Tibial nerve (tissue), 4 donors: ENCODE data around the gene TFDP2. TPM values are rescaled to one million over a fixed set of nuclear protein-coding genes. Genes with fewer than 3 reads are reported as not detected.
A peak's percentile ranks its signal among the peaks of the same experiment; 100 is the strongest.

Experiments used
- DNase-seq, 2 donors: peaks; one replicate each; pipeline ENCODE4 v3.0.0-alpha.2; 2019; ENCODE audit warnings: low spot score in 2 of 2
- H3K27ac ChIP-seq, 4 donors: fragments of 200-600 bp; sonication (generic) in 3 of 4; one replicate each; pipeline ENCODE4 v1.5.1; 2017 to 2019; ENCODE audit warnings: mild to moderate bottlenecking in 1 of 4
- H3K27me3 ChIP-seq, 2 donors: fragments of 200-600 bp; sonication (generic) in 1 of 2; one replicate each; pipeline versions ENCODE4 v1.5.1 to v1.6.0; 2017 to 2019
- H3K36me3 ChIP-seq, 3 donors: fragments of 200-600 bp; sonication (generic); one replicate each; pipeline ENCODE4 v1.5.1; 2018 to 2019
- H3K4me1 ChIP-seq, 4 donors: fragments of 200-600 bp; sonication (generic) in 3 of 4; one replicate each; pipeline ENCODE4 v1.5.1; 2017 to 2019
- H3K4me3 ChIP-seq, 4 donors: fragments of 200-600 bp; sonication (generic) in 3 of 4; one replicate each; pipeline ENCODE4 v1.5.1; 2017 to 2019; ENCODE audit warnings: mild to moderate bottlenecking in 1 of 4, moderate library complexity in 1 of 4
- H3K9me3 ChIP-seq, 4 donors: fragments of 200-600 bp; sonication (generic) in 3 of 4; one replicate each; pipeline ENCODE4 v1.5.1; 2017 to 2019
- CTCF ChIP-seq, 5 experiments: fragments of 200-600 bp in 3 of 5; fragments of 450-650 bp in 2 of 5; sonication (generic) in 3 of 5; IDR thresholded peaks; one replicate each; pipeline ENCODE4 v1.5.1; 2016 to 2019; ENCODE audit warnings: antibody characterized with exemption in 5 of 5, mild to moderate bottlenecking in 3 of 5, moderate library complexity in 2 of 5
- EP300 ChIP-seq, 2 donors: sonication (generic); formaldehyde crosslinking; IDR thresholded peaks; one replicate each; pipeline ENCODE4 v1.6.1; 2017; ENCODE audit warnings: antibody characterized with exemption in 2 of 2, mild to moderate bottlenecking in 1 of 2
- WGBS, 2 donors: methylation state at CpG; one replicate each; pipeline ENCODE4 v1.1.5; 2018; 5-methylcytosine and 5-hydroxymethylcytosine counted together
- small RNA-seq: library from RNA; depleted of rRNA; stranded (forward); fragments of <200 nt; gene quantifications from one replicate; pipeline ENCODE3, GENCODE V24; 2016
- total RNA-seq, 4 donors: library from RNA; depleted of rRNA; stranded (reverse); fragments of >200 nt; gene quantifications; one replicate each; pipeline ENCODE4 v1.1.0, GENCODE V29; 2016

Gene TFDP2
- total RNA-seq, 4 donors from 2014 or later: 30.0 to 95.7 (median 70.6) TPM

- Histone ChIP-seq H3K27me3 (no peaks in the 10 kb centered on the region), H3K27ac (peak overlapping the region in 1 of 4 donors; percentile 32), H3K4me1 (peaks cover 0 to 7% (median 2%) of the 10 kb centered on the region in 4 donors), H3K9me3 (peaks cover 0 to under 1% (median 0%) of the 10 kb centered on the region in 4 donors), H3K36me3 (peaks cover 0 to 4% (median 0%) of the 10 kb centered on the region in 3 donors), H3K4me3 (no peak overlapping the region)
- WGBS, 2 donors: 55 to 64% methylated on average over 5 of the region's 5 CpGs
- no peak for DNase-seq
- TF ChIP-seq EP300 (IDR thresholded peaks at IDR 0.05): peak in 1 of 2 donors; percentile 49
- TF ChIP-seq CTCF (IDR thresholded peaks at IDR 0.05): no peak
These were observed 254.7 kb downstream of the TFDP2 start for GRCh38 chr3:141894524-141895176.

Small RNAs within 50 kb of the gene (small RNA-seq; reads per million reads assigned to genes)
- gene RNU6-425P: not detected
- gene RNU6-509P: not detected

Other genes starting within 250 kb of the TFDP2 start
- 10 to 100 TPM; 27.8 to 42.0 (median 32.1) TPM for gene GK5, start 76.0 kb upstream of the TFDP2 start, total RNA-seq